Measurements from ENCODE around the gene UPF3B. TPM values are rescaled to one million over a fixed set of nuclear protein-coding genes. Genes with fewer than 3 reads are reported as not detected.

The UPF3B gene
- total and polyA plus RNA-seq, 2 of the 4 experiments (the other 2 are of a cell fraction): 0.54 to 6.0 TPM

GRCh38 chrX:119790977-119791436 is 61.8 kb downstream of the UPF3B start:
- POLR2A ChIA-PET (ENCODE audit: unreplicated experiment): interaction anchor here (1.0 kb wide), 1 partner anchor 11 kb away, joined by 6 read pairs; no protein-coding TSS in a partner anchor

More at GRCh38 chrX:119790977-119791436, 61.8 kb downstream of the UPF3B start:
- DNase-seq (peak; percentile 26), ATAC-seq (ENCODE audit: low read depth) (peak; percentile 31)
- H3K4me1 ChIP-seq (ENCODE audit: control insufficient read depth, insufficient read depth, low read length): peaks cover 3% of the 10 kb centered on the region; the same call in 1 of the 2 replicates
- in situ Hi-C loops (cut with MboI; ENCODE audit: low sequenced_read_pairs) (no loop called here), intact Hi-C loops (cut with micrococcal nuclease) (loop anchor here (2.0 to 5.0 kb wide), 2 partner anchors 80 to 184 kb away; partner anchors contain the start of genes NDUFA1, NKRF and RNF113A), dilution Hi-C loops (cut with HindIII; ENCODE audit: low sequenced_read_pairs, unreplicated experiment) (no loop called here)
- peaks cover 52% of the 10 kb centered on the region for H4K20me1 ChIP-seq (ENCODE audit: insufficient read depth, low read length)
- BruUV-seq (replicated peaks): TSS peak; percentile 45
- no peaks in the 10 kb centered on the region; the same call in 1 of the 2 replicates for H3K9me1 ChIP-seq (ENCODE audit: insufficient read depth, low read length)
- H3K14ac ChIP-seq (replicated peaks; ENCODE audit: low read depth, low read length): peak overlapping the region; percentile 53
- no peak overlapping the region for H2BK20ac ChIP-seq (ENCODE audit: low read depth, low read length)
- H2AFZ ChIP-seq (replicated peaks; ENCODE audit: low read length, poor library complexity): peak overlapping the region; percentile 93
- H2AK5ac ChIP-seq (ENCODE audit: low read depth, low read length): no peak overlapping the region
- peak overlapping the region; percentile 75 for H2BK5ac ChIP-seq (ENCODE audit: low read depth, low read length, poor library complexity, severe bottlenecking)
- CTCF ChIA-PET: interaction anchor here (1.0 to 1.4 kb wide), 2 partner anchors 33 to 275 kb away, joined by 3 read pairs; partner anchors contain the start of gene SOWAHD
- H3K4me3 ChIP-seq (ENCODE audit: insufficient read depth, low read depth, low read length): peak overlapping the region; percentile 72
- peak overlapping the region; percentile 99 for H3K4me2 ChIP-seq (ENCODE audit: low read depth, low read length)
- H3K36me3 ChIP-seq (ENCODE audit: control insufficient read depth, insufficient read depth, low read length): peaks cover 18% of the 10 kb centered on the region
- peak overlapping the region; percentile 54; the same call in 1 of the 2 replicates for H3K23ac ChIP-seq (ENCODE audit: low read depth, low read length)
- H3K9me3 ChIP-seq (ENCODE audit: control insufficient read depth, insufficient read depth, low read length): no peaks in the 10 kb centered on the region; the same call in 1 of the 2 replicates
- peak overlapping the region; percentile 34; the same call in 1 of the 2 replicates for H4K5ac ChIP-seq (ENCODE audit: low read depth, low read length)
- H3K79me1 ChIP-seq (ENCODE audit: low read depth in 1 of 2, low read length in 2 of 2): peaks cover 0 to 6% of the 10 kb centered on the region in 2 experiments; a peak in 1 of 4 replicates
- peak overlapping the region; percentile 52; the same call in 1 of the 2 replicates for H3K56ac ChIP-seq (ENCODE audit: extremely low read depth, insufficient read depth, low read length)
- peak overlapping the region; percentile 43 to 67; a peak in 2 of 4 replicates for H4K8ac ChIP-seq (ENCODE audit: low read depth in 2 of 2, low read length in 2 of 2)
- no peak overlapping the region for H2BK15ac ChIP-seq (ENCODE audit: low read depth, low read length)
- 31% methylated on average over 12 of the region's 31 CpGs; no CpG with 5 or more reads in 1 of the 2 experiments for WGBS, 2 experiments (ENCODE audit: extremely low coverage in 2 of 2, insufficient read length in 1 of 2)
- peak overlapping the region; percentile 21; the same call in 1 of the 2 replicates for H3K18ac ChIP-seq (ENCODE audit: low read depth, low read length)
- H2BK120ac ChIP-seq (ENCODE audit: low read depth, low read length): no peak overlapping the region
- peak overlapping the region; percentile 38 for H4K91ac ChIP-seq (ENCODE audit: insufficient read depth, low read depth, low read length)
- H2AK9ac ChIP-seq (replicated peaks; ENCODE audit: low read depth, low read length, poor library complexity): peak overlapping the region; percentile 97
- peak overlapping the region; percentile 86 for H3K27ac ChIP-seq (ENCODE audit: insufficient read depth, low read length)
- no peaks in the 10 kb centered on the region for H3K27me3 ChIP-seq (ENCODE audit: control insufficient read depth, insufficient read depth, low read length)
- no peak; the same call in 1 of the 2 replicates for TF ChIP-seq MXI1 (IDR thresholded peaks at IDR 0.05; ENCODE audit: borderline replicate concordance, low read depth, low read length)
- TF ChIP-seq SMC3 (IDR thresholded peaks at IDR 0.05; ENCODE audit: low read depth, low read length): 0 out of 2 replicates have a peak, but pooled peaks have one; percentile 3
- TF ChIP-seq CTCF (conservative IDR thresholded peaks at IDR 0.05; ENCODE audit: low read depth, low read length): 0 out of 2 replicates have a peak, but pooled peaks have one; percentile 11
- TF ChIP-seq CEBPB (IDR thresholded peaks at IDR 0.05; ENCODE audit: low read depth, low read length): no peak
- TF ChIP-seq, protein P1, sequence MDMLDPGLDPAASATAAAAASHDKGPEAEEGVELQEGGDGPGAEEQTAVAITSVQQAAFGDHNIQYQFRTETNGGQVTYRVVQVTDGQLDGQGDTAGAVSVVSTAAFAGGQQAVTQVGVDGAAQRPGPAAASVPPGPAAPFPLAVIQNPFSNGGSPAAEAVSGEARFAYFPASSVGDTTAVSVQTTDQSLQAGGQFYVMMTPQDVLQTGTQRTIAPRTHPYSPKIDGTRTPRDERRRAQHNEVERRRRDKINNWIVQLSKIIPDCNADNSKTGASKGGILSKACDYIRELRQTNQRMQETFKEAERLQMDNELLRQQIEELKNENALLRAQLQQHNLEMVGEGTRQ (IDR thresholded peaks at IDR 0.05; ENCODE audit: low read depth, low read length): no peak
- TF ChIP-seq RCOR1 (IDR thresholded peaks at IDR 0.05; ENCODE audit: insufficient replicate concordance, low read length): no peak
- H3K9ac ChIP-seq (ENCODE audit: low read depth, low read length): peak overlapping the region; percentile 99
- H3K4ac ChIP-seq (ENCODE audit: low read depth, low read length): peak overlapping the region; percentile 72

All from IMR-90 (cell line).